C4-2B (cell line): Measurements from ENCODE around the gene RASA3.
"Not testable (repeated sequence)": the region's sequence is repeated elsewhere in the genome, so short reads cannot be mapped to it uniquely, and the experiment has no call there.

Source experiments
- H3K27ac ChIP-seq: fragments of 450-650 bp; 2 replicates; pipeline ENCODE4 v1.5.1; 2017
- ZFX ChIP-seq: fragments of 450-650 bp; IDR thresholded peaks from 2 replicates; pipeline ENCODE4 v1.6.1; 2017
- TF ChIP-seq, protein P1 (sequence below): fragments of 450-650 bp; conservative IDR thresholded peaks from 2 replicates; pipeline ENCODE4 v1.5.1; 2017; ENCODE audit warnings: mild to moderate bottlenecking

RASA3 gene

DNA sequence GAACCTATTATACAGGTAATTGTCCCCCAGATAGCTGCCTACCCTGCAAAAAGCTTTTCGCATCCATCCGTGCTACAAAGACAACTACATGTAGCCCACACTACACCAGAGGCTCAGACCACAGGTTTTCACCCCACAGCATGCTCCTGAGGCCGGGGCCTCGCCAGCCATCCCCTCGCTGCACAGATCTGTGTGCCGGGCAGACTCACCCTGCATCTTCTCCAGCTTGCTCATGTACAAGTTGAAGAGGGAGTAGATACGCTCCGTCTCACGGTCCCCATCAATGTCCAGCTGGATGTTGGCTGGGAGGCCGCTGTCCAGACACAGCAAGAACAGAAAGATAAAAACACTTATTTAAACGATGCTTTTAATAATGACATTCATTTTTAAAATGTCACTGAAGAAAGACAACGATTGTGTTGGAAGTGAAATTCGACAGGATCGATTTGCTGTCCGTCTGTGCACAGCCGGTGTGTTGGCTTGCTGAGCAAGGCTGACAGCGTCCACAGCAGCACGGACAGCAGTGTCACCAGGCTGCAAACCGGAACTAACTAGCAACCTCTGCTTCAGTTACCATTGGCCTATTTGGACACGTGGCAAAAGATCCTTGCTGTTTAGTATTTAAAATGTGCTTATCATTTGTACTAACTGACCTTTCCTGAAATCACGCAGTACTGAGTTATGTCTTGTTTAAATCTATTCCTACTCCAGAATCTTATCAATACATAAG is 140.0 kb downstream of the RASA3 start:
- TF ChIP-seq, protein P1, sequence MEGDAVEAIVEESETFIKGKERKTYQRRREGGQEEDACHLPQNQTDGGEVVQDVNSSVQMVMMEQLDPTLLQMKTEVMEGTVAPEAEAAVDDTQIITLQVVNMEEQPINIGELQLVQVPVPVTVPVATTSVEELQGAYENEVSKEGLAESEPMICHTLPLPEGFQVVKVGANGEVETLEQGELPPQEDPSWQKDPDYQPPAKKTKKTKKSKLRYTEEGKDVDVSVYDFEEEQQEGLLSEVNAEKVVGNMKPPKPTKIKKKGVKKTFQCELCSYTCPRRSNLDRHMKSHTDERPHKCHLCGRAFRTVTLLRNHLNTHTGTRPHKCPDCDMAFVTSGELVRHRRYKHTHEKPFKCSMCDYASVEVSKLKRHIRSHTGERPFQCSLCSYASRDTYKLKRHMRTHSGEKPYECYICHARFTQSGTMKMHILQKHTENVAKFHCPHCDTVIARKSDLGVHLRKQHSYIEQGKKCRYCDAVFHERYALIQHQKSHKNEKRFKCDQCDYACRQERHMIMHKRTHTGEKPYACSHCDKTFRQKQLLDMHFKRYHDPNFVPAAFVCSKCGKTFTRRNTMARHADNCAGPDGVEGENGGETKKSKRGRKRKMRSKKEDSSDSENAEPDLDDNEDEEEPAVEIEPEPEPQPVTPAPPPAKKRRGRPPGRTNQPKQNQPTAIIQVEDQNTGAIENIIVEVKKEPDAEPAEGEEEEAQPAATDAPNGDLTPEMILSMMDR, result no peak
- TF ChIP-seq ZFX, result no peak
- H3K27ac ChIP-seq, result peak overlapping the region; percentile 84

- peak overlapping the region; percentile 84 for H3K27ac ChIP-seq
- TF ChIP-seq ZFX, result no peak
- TF ChIP-seq, protein P1, result no peak
Observed at GRCh38 chr13:113991676-113992179, 140.7 kb downstream of the RASA3 start.

GRCh38 chr13:113991191-113991669 is 141.2 kb downstream of the RASA3 start:
- H3K27ac ChIP-seq, result peak overlapping the region; percentile 84; the same call in 1 of the 2 replicates
- TF ChIP-seq ZFX, result no peak
- TF ChIP-seq, protein P1, result no peak

GRCh38 chr13:113990321-113990837 is 142.0 kb downstream of the RASA3 start:
- H3K27ac ChIP-seq, result no peak overlapping the region
- no peak for TF ChIP-seq ZFX
- TF ChIP-seq, protein P1, result no peak

DNA sequence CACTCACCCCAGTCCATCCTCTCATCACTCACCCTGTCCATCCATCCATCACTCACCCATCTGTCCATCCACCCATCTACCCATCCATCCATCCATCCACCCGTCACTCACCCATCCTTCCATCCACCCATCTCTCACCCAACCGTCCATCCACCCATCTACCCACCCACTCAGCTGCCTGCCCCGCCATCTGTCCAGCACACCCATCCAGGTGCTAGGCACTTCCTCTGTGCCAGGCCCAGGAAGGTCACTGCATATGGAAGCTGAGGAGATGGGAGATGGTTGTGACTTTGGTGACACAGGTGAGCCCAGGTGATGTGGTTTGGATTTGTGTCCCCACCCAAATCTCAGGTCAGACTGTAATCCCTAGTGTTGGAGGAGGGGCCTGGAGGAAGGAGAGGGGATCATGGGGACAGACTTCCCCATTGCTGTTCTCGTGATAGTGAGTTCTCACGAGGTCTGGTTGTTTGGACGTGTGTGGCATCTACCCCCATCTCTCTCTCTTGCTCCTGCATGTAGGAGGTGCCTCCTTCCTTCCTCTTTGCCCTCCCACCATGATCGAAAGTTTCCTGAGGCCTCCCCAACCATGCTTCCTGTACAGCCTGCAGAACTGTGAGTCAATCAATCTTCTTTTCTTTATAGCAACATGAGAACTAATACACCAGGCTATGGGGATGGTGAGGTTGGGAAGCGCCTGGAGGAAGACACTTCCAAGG is 142.7 kb downstream of the RASA3 start:
- TF ChIP-seq ZFX, result no peak
- TF ChIP-seq, protein P1, result no peak
- H3K27ac ChIP-seq, result no peak overlapping the region

GRCh38 chr13:113988859-113989258 is 143.6 kb downstream of the RASA3 start:
- H3K27ac ChIP-seq, result not testable (repeated sequence)

- TF ChIP-seq ZFX, result no peak
- TF ChIP-seq, protein P1, result no peak
- no peak overlapping the region; the same call in 1 of the 2 replicates for H3K27ac ChIP-seq
Observed at GRCh38 chr13:113982296-113982661, 150.1 kb downstream of the RASA3 start.
